ENCODE results near the gene THADA.
"Not testable (repeated sequence)": the region's sequence is repeated elsewhere in the genome, so short reads cannot be mapped to it uniquely, and the experiment has no call there.

THADA gene

DNA sequence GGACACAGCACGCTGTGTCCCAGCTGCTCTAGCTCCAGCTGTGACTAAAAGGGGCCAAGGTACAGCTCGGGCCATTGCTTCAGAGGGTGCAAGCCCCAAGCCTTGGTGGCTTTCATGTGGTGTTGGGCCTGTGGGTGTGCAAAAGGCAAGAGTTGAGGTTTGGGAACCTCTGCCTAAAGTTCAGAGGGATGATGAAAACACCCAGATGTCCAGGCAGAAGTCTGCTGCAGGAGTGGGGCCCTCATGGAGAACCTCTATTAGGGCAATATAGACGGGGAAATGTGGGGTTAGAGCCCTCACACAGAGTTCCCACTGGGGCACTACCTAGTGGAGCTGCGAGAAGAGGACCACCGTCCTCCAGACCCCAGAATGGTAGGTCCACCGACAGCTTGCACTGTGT, 311.5 kb downstream of the THADA start:
- not testable (repeated sequence) for H3K27ac ChIP-seq (ENCODE audit: low read depth, low read length, severe bottlenecking); H3K4me3 ChIP-seq (ENCODE audit: extremely low read depth, insufficient read depth, low read length, poor library complexity, severe bottlenecking)

DNA sequence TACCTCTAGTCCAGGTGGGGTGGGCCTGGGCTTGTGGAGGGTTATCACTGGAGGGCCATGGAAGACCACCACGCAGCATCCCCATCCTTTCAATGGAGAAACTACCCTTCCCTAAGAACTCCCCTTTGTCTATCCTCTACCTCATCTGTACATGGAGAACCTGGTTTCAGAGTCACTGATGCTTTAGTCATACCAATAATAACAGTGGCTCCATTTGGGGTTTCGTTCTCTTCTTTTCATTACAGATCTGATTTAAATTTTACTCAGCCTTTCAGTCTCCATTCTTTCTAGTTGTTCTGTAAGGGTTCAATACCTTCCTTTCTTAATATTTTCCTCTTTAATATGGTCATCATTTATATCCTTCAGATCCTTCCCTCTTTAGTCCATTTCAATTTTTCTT, 314.8 kb downstream of the THADA start:
- peaks cover 13% of the 10 kb centered on the region for H3K4me1 ChIP-seq (ENCODE audit: control insufficient read depth, insufficient read depth, low read length, poor library complexity, severe bottlenecking)
- H3K36me3 ChIP-seq (ENCODE audit: control insufficient read depth, insufficient read depth, low read length): peaks cover 51% of the 10 kb centered on the region
- WGBS, 2 experiments (ENCODE audit: insufficient coverage in 2 of 2): 0 to 100% methylated on average over 1 of the region's 2 CpGs
- H3K4me3 ChIP-seq (ENCODE audit: extremely low read depth, insufficient read depth, low read length, poor library complexity, severe bottlenecking): no peak overlapping the region
- no peak overlapping the region for H3K27ac ChIP-seq (ENCODE audit: low read depth, low read length, severe bottlenecking)
- peaks cover 19% of the 10 kb centered on the region for H3K9me3 ChIP-seq (ENCODE audit: control insufficient read depth, low read length)

More for the DNA sequence above, 311.5 kb downstream of the THADA start:
- peaks cover 24% of the 10 kb centered on the region for H3K9me3 ChIP-seq (ENCODE audit: control insufficient read depth, low read length)
- not testable (repeated sequence) for H3K4me1 ChIP-seq (ENCODE audit: control insufficient read depth, insufficient read depth, low read length, poor library complexity, severe bottlenecking)
- H3K36me3 ChIP-seq (ENCODE audit: control insufficient read depth, insufficient read depth, low read length): peaks cover 69% of the 10 kb centered on the region
- WGBS, 2 experiments (ENCODE audit: insufficient coverage in 2 of 2): 95% methylated on average over 5 to 6 of the region's 6 CpGs

- H3K4me3 ChIP-seq (ENCODE audit: extremely low read depth, insufficient read depth, low read length, poor library complexity, severe bottlenecking): no peak overlapping the region
- H3K36me3 ChIP-seq (ENCODE audit: control insufficient read depth, insufficient read depth, low read length): peaks cover 35% of the 10 kb centered on the region
- peaks cover 23% of the 10 kb centered on the region for H3K4me1 ChIP-seq (ENCODE audit: control insufficient read depth, insufficient read depth, low read length, poor library complexity, severe bottlenecking)
- H3K9me3 ChIP-seq (ENCODE audit: control insufficient read depth, low read length): peaks cover 7% of the 10 kb centered on the region
- no peak overlapping the region for H3K27ac ChIP-seq (ENCODE audit: low read depth, low read length, severe bottlenecking)
- 94 to 95% methylated on average over 5 to 6 of the region's 8 CpGs for WGBS, 2 experiments (ENCODE audit: insufficient coverage in 2 of 2)
These were observed 316.5 kb downstream of the THADA start for GRCh38 chr2:43279317-43279840.

- WGBS, 2 experiments (ENCODE audit: insufficient coverage in 2 of 2): 89 to 94% methylated on average over 10 of the region's 10 CpGs
- H3K9me3 ChIP-seq (ENCODE audit: control insufficient read depth, low read length): peaks cover 4% of the 10 kb centered on the region
- no peak overlapping the region for H3K4me3 ChIP-seq (ENCODE audit: extremely low read depth, insufficient read depth, low read length, poor library complexity, severe bottlenecking)
- H3K27ac ChIP-seq (ENCODE audit: low read depth, low read length, severe bottlenecking): no peak overlapping the region
- H3K36me3 ChIP-seq (ENCODE audit: control insufficient read depth, insufficient read depth, low read length): peaks cover 28% of the 10 kb centered on the region
- peaks cover 30% of the 10 kb centered on the region for H3K4me1 ChIP-seq (ENCODE audit: control insufficient read depth, insufficient read depth, low read length, poor library complexity, severe bottlenecking)
These were observed 317.1 kb downstream of the THADA start for GRCh38 chr2:43278564-43279220.

- WGBS, 2 experiments (ENCODE audit: insufficient coverage in 2 of 2): 82 to 94% methylated on average over 3 of the region's 3 CpGs
These were observed 318.9 kb downstream of the THADA start for GRCh38 chr2:43276962-43277391.

DNA sequence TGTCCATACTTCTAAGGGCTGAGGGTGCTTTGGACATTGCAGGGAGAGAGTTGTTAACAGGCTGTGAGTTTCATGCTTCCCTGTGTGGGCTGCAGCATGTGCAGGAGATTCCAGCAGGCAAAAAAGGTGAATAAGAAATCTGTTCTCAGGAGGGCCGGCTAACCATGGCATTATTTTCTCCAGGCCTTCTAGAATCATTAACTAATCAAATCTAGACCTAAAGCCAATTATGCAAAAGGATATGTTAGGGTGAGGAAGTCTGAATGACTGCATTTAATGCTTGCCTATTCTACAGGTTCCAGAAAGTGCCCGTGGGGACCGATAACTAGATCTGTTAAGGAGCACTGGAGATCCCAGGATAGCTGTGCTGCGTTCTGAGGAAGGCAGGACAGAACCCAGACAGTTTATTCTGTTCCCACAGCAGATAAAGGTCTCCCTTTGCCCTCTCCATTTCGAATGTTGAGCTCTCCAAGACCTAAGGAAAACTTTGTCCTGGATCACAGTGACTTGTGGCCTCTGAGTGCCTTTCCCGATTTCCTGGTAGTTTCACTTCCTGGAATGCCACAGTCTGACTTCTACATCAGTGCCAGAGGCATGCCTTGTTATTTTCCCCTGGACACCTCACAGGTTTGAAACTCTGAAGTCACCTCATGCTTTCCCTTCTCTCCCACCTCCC, 319.4 kb downstream of the THADA start:
- Histone ChIP-seq H3K4me3 (ENCODE audit: extremely low read depth, insufficient read depth, low read length, poor library complexity, severe bottlenecking) (no peak overlapping the region), H3K27ac (ENCODE audit: low read depth, low read length, severe bottlenecking) (peak overlapping the region; percentile 54), H3K9me3 (ENCODE audit: control insufficient read depth, low read length) (no peaks in the 10 kb centered on the region), H3K36me3 (ENCODE audit: control insufficient read depth, insufficient read depth, low read length) (peaks cover 6% of the 10 kb centered on the region), H3K4me1 (ENCODE audit: control insufficient read depth, insufficient read depth, low read length, poor library complexity, severe bottlenecking) (peaks cover 37% of the 10 kb centered on the region)
- WGBS, 2 experiments (ENCODE audit: insufficient coverage in 2 of 2): 82 to 94% methylated on average over 5 of the region's 6 CpGs

More at GRCh38 chr2:43276962-43277391, 318.9 kb downstream of the THADA start:
- peak overlapping the region; percentile 37 for H3K27ac ChIP-seq (ENCODE audit: low read depth, low read length, severe bottlenecking)
- H3K36me3 ChIP-seq (ENCODE audit: control insufficient read depth, insufficient read depth, low read length): peaks cover 11% of the 10 kb centered on the region
- no peak overlapping the region for H3K4me3 ChIP-seq (ENCODE audit: extremely low read depth, insufficient read depth, low read length, poor library complexity, severe bottlenecking)
- no peaks in the 10 kb centered on the region for H3K9me3 ChIP-seq (ENCODE audit: control insufficient read depth, low read length)
- peaks cover 37% of the 10 kb centered on the region for H3K4me1 ChIP-seq (ENCODE audit: control insufficient read depth, insufficient read depth, low read length, poor library complexity, severe bottlenecking)

GRCh38 chr2:43274721-43275120, 321.1 kb downstream of the THADA start:
- no peaks in the 10 kb centered on the region for H3K9me3 ChIP-seq (ENCODE audit: control insufficient read depth, low read length)
- 90 to 100% methylated on average over 1 to 2 of the region's 4 CpGs for WGBS, 2 experiments (ENCODE audit: insufficient coverage in 2 of 2)
- peaks cover 5% of the 10 kb centered on the region for H3K36me3 ChIP-seq (ENCODE audit: control insufficient read depth, insufficient read depth, low read length)
- H3K4me1 ChIP-seq (ENCODE audit: control insufficient read depth, insufficient read depth, low read length, poor library complexity, severe bottlenecking): peaks cover 43% of the 10 kb centered on the region
- H3K27ac ChIP-seq (ENCODE audit: low read depth, low read length, severe bottlenecking): peak overlapping the region; percentile 87
- H3K4me3 ChIP-seq (ENCODE audit: extremely low read depth, insufficient read depth, low read length, poor library complexity, severe bottlenecking): no peak overlapping the region

DNA sequence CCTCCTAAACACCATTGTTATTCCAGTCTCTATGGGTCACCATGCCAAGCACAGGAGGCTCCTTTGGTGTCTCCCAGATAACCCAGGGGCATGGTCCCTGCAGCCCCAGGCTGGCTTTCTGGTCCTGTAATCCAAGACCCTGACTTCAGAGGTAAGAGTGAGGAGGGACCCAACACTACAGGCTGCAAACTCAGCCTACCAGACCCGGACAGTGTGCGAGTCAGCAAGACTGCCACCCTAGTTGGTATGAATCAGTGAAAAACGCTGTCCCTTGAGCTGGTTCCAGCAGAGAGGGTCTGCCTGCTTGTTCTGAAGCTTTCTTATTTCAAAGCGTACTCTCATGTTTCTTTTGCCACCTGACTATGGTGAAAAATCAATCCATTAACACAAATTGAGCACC, 321.8 kb downstream of the THADA start:
- Histone ChIP-seq H3K9me3 (ENCODE audit: control insufficient read depth, low read length) (no peaks in the 10 kb centered on the region), H3K4me3 (ENCODE audit: extremely low read depth, insufficient read depth, low read length, poor library complexity, severe bottlenecking) (no peak overlapping the region), H3K36me3 (ENCODE audit: control insufficient read depth, insufficient read depth, low read length) (no peaks in the 10 kb centered on the region), H3K27ac (ENCODE audit: low read depth, low read length, severe bottlenecking) (peak overlapping the region; percentile 87), H3K4me1 (ENCODE audit: control insufficient read depth, insufficient read depth, low read length, poor library complexity, severe bottlenecking) (peaks cover 50% of the 10 kb centered on the region)
- 85 to 95% methylated on average over 4 of the region's 4 CpGs for WGBS, 2 experiments (ENCODE audit: insufficient coverage in 2 of 2)

- peak overlapping the region; percentile 87 for H3K27ac ChIP-seq (ENCODE audit: low read depth, low read length, severe bottlenecking)
These were observed 322.3 kb downstream of the THADA start for GRCh38 chr2:43273529-43273928.

DNA sequence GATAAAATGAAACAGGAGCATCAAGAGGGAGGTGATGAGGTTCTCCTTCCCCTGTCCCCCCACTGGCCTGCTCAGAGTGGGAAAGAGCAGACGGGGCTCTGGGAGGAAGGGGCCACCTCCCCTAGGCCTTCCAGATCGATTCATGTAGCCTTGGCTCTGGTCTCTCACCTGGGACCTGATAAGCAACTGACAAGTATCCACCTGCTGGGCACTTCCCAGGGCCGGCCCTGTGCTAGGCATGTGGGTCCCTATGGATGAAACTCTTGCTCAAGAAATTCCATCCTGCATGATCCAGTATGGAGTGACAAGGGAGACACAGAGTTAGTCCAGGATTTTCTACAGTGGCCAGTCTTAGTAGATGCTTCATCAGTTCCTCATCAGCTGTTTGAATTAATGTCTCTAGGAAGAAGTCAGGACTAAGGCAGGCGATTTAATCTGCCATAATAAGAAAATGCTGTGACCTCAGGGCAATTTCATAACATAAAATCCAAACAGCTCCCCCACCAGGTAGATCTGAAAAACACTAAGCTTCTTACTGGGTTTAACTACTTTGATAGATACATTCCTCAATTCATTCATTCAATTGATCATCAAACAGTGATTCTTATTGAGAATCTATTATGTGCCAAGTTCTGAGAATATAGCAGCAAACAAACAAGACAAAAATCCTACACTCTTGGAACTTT, 324.8 kb downstream of the THADA start:
- Histone ChIP-seq H3K4me3 (ENCODE audit: extremely low read depth, insufficient read depth, low read length, poor library complexity, severe bottlenecking) (no peak overlapping the region), H3K9me3 (ENCODE audit: control insufficient read depth, low read length) (no peaks in the 10 kb centered on the region), H3K4me1 (ENCODE audit: control insufficient read depth, insufficient read depth, low read length, poor library complexity, severe bottlenecking) (peaks cover 52% of the 10 kb centered on the region), H3K36me3 (ENCODE audit: control insufficient read depth, insufficient read depth, low read length) (no peaks in the 10 kb centered on the region), H3K27ac (ENCODE audit: low read depth, low read length, severe bottlenecking) (no peak overlapping the region)
- 70 to 97% methylated on average over 2 to 3 of the region's 4 CpGs for WGBS, 2 experiments (ENCODE audit: insufficient coverage in 2 of 2)

More at GRCh38 chr2:43273529-43273928, 322.3 kb downstream of the THADA start:
- Histone ChIP-seq H3K4me1 (ENCODE audit: control insufficient read depth, insufficient read depth, low read length, poor library complexity, severe bottlenecking) (peaks cover 55% of the 10 kb centered on the region), H3K9me3 (ENCODE audit: control insufficient read depth, low read length) (no peaks in the 10 kb centered on the region), H3K36me3 (ENCODE audit: control insufficient read depth, insufficient read depth, low read length) (no peaks in the 10 kb centered on the region), H3K4me3 (ENCODE audit: extremely low read depth, insufficient read depth, low read length, poor library complexity, severe bottlenecking) (no peak overlapping the region)
- WGBS, 2 experiments (ENCODE audit: insufficient coverage in 2 of 2): 71 to 80% methylated on average over 2 of the region's 4 CpGs
